Stimulated activated CD8-positive, alpha-beta memory T cell treated with anti-CD3 and anti-CD28 coated beads, Interleukin-15, amount 100 ng/mL, for 1 hour (primary cell): ENCODE data around the gene ESPNL.

Experiments
- DNase-seq: peaks from one replicate; pipeline ENCODE4 v3.0.0-alpha.2; 2020; ENCODE audit warnings: low read depth

The ESPNL gene

GRCh38 chr2:238141541-238142318 is 41.6 kb downstream of the ESPNL start:
- no peak for DNase-seq

- no peak for DNase-seq
Observed at GRCh38 chr2:238142382-238143205, 42.5 kb downstream of the ESPNL start.

DNA sequence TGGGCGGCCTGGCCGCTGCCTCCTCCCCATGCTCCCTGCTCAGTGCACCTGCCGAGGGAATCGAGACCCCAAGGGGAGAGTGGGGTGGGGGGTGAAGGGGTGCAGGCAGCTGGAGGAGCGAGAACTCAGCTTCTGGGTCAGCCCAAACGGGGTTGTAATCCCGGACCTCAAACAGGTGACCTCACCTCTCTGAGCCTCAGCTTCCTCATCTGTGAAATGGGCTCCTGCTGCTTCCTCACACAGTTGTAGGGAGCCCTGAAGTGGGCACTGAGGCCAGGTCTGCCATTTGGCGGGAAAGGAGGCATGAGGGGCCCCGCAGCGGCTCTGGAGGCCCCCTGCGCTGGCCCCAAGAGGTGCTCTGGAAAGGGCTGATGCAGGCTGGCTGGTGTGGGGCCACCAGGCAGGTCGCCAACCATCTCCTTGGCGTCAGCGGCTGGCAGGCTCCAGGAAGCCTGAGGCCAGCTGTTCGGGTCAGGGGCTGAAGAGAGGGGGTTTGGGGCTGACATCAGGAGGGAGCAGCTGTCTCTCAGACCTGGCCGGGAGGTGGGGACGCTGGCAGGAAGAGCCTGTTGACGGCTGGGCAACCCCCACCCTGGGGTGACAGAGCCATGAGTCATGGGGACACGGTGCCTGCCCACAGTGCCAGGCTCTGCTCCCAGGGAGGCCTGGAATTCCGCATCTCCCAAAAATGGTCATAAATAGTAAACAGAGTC is 43.3 kb downstream of the ESPNL start:
- no peak for DNase-seq

DNA sequence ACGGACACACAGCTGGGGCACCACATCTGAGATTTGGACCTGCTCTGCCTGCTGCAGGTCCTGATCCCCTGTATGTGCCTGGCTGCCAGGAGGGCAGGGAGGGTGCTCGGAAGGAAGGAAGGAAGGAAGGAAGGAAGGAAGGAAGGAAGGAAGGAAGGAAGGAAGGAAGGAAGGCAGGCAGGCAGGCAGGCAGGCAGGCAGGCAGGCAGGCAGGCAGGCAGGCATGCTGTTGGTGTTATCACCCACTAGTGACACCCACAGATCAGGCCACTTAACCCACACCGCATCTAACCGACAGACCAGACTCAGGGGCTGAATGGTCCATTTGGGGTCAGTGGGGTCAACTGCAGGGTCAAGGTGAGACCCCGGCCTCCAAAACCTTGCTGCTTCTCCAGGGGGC is 44.1 kb downstream of the ESPNL start:
- DNase-seq = no peak

DNA sequence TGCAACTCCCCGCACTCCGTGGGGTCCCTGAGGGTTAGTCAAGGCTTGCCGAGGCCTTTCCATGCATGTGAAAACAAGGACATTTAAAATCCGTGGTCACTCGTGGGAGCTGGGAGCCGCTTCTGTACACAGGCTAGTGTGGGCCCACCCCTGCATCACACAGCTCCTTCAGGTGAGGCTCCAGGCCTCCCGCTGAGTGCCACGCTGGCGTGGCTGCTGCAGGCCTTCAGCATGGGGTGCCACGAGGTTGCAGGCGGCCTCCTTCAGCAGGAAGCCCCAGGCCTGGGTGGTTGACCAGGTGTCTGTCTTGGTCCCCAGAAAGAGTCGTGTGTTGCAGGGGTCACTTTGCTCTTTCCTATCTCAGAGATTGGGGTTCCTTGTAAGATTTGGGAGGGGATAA is 44.9 kb downstream of the ESPNL start:
- DNase-seq = no peak

- no peak for DNase-seq
Observed at GRCh38 chr2:238145851-238146250, 45.7 kb downstream of the ESPNL start.

GRCh38 chr2:238146884-238147544 is 46.9 kb downstream of the ESPNL start:
- DNase-seq = no peak

GRCh38 chr2:238148981-238149380 is 48.8 kb downstream of the ESPNL start:
- no peak for DNase-seq

DNA sequence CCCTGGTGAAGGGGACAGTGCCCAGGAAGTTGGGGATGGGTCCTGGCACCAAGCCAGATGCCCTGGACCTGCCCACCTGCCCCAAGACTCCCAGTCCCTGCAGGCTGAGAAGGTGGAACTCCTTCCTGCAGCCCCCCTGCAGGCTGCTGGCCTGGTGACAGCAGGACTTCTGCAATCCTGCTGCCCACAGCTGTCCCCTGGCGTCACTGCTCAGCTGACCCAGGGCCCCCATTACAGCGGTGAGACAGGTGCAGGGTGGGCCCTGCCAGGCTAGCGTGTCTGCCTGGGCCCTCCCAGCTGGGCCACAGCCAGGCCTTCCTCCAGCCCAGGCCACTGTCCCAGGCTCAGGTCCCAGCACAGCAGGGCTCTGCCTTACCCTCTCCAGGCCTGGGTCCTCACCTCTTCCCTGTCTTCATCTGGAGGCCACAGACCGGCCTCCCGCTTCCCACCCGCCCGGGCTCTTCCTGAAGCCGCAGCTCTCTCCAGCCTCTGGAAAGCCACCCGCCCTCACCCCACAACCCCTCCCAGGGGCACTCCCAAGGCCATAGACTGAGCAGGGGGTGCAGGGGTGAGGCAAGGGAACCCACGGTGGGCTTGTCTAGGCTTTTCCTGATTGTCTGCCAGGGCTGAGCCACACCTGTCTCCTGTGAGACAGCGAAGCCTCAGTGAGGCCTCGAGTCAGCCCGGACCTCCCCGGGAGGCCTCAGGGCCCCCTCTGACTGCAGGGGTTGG is 49.9 kb downstream of the ESPNL start:
- DNase-seq = no peak

- DNase-seq = no peak
Observed at GRCh38 chr2:238150686-238151085, 50.5 kb downstream of the ESPNL start.

GRCh38 chr2:238151205-238151604 is 51.1 kb downstream of the ESPNL start:
- DNase-seq = no peak

DNA sequence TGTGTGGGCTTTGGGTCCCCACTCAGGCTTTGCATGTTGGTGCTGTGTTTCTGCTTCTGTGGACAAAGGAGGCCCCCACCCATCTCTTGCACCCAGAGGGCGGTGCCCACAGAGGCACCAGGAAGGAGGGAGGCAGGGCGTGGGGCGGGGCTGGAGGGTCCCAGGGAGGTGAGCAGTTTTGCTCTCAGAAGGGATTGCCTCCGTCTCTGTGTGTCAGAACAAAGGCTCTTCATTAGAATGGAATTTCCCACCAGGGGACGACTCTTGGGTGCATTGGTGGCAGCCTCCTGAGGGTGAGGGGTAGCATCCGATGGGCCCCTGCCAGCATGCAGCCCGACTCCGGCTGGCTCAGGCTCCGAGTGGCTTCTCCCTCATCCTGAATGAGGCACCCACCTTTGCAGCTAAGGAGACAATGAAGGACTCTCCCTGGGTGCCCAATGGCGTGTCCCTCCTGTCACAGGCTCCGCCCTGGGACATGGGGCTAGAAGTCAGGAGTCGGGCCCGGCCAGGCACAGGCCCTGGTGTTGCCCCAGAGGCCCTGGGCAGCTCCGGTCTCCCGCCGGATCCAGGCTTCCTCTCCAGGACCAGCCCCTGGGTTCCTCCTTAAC is 51.6 kb downstream of the ESPNL start:
- DNase-seq = no peak

DNA sequence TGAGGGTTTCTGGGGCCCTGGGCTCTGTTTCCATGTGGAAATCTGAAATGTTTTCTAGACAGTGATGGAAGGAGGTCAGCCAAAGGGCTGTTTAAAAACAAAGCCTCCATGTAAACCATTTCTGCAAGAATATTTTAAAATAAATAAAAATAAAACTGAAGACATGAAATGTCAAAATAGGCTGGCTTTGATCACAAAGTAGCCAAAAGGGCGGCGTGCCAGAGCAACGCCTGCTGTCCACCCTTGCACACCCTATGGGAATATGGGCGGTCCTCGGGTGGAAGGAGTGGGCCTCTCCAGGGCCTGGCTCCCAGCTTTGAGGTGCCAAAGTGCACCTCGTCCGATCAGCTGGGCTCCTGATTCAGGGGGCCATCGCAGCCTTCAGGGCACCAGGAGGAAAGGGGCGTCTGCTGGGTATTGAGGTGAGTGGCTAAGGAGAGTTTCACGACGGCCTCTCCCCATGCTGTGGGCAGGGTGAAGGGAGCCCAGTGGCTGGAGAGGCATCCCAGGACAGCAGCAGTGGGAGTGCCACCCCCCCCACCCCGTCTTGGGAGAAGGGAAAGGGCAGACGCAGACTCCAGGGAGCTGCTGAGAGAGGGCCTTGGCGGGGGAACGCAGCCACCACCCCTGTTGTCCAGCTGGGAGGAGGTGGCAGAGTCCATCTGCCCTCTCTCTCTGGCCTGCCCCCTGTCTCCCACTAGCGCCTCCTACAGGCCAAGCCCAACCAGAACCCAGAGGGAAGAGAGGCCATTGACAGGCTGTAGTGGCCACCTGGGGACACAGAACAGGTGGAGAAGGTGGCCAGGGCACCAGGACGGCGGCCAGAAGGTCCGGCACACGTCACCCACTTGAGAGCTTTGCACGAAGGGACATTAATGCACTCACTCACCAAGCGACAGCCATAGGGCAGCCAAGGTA is 52.9 kb downstream of the ESPNL start:
- DNase-seq = no peak

DNA sequence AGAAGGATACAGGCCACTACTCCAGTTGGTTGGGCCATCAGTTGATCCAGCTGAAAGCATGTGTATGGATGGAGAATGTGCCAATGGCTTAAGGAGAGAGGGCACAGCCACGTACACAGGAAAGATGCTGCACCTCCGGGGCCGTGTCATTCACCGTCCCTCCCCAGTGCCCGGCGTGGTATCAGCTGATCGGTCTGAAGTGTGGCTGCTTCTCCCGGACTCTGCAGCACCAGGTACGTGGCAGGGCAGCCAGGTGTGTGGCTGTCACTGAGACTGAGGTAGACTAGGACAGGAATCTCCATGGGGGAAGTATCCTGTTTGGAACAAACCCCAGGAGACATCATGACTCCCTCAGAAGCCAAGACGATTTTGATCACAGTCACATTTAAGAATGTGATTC is 54.4 kb downstream of the ESPNL start:
- no peak for DNase-seq

GRCh38 chr2:238155051-238155760 is 55.1 kb downstream of the ESPNL start:
- no peak for DNase-seq

- DNase-seq = no peak
Observed at GRCh38 chr2:238155761-238156694, 55.9 kb downstream of the ESPNL start.

DNA sequence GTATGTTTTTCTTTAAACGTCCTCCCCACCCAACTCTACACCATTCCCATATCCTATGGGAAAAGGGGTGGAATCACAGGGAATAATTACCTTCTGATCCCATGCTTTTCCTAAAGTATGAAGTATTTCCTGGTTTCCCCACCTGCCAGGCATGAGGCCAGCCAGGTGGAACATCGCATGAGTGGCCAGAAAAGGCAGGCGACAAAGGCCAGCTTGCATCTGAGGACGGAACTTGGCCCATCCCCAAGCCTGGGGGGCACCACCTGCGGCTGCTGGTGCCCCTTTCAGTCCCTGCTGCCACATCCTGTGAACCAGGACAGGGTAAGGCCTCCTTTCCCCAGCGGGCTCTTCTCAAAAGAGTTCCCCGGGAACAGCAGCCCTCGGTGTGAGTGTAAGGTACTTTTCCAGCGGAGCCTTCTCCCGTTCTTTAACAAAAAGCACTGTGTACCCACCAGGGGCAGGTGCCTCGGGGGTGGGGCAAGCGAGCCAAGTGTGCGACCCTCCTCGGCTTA is 57.4 kb downstream of the ESPNL start:
- DNase-seq = no peak

- DNase-seq = no peak
Observed at GRCh38 chr2:238158018-238158508, 57.9 kb downstream of the ESPNL start.
